Erythroblast (primary cell): Measurements from ENCODE around the gene LYZ.

Experiments
- GATA1 ChIP-seq: IDR thresholded peaks from 2 replicates; pipeline ENCODE4 v1.6.1; 2011; ENCODE audit warnings: low read depth, mild to moderate bottlenecking, control low read depth, low read length, moderate library complexity
- POLR2A ChIP-seq: IDR thresholded peaks from 2 replicates; pipeline ENCODE4 v1.6.1; 2011; ENCODE audit warnings: mild to moderate bottlenecking, low read length

DNA sequence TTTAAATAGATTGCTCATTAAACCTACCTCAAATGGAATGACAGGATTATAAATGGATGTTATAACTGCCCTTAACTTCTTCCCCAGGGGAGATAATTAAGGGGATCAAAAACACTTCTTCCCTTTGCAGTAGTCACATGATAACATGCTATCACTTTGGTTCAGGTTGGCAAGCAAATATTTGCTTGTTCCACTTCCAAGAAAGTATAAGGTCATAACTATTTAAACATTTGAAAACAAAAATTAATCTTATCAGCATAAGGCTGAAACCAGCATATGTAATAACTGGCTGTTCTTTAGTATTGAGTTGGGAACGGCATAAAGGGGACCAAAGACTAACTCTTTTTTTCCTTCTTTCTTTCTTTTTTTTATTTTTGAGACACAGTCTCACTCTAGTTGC is 2.4 kb upstream of the LYZ start:
- TF ChIP-seq POLR2A: no peak
- no peak for TF ChIP-seq GATA1
